ENCODE data around the gene FMN2.
A peak's percentile ranks its signal among the peaks of the same experiment; 100 is the strongest.
"Not testable (repeated sequence)": the region's sequence is repeated elsewhere in the genome, so short reads cannot be mapped to it uniquely, and the experiment has no call there.

The FMN2 gene

DNA sequence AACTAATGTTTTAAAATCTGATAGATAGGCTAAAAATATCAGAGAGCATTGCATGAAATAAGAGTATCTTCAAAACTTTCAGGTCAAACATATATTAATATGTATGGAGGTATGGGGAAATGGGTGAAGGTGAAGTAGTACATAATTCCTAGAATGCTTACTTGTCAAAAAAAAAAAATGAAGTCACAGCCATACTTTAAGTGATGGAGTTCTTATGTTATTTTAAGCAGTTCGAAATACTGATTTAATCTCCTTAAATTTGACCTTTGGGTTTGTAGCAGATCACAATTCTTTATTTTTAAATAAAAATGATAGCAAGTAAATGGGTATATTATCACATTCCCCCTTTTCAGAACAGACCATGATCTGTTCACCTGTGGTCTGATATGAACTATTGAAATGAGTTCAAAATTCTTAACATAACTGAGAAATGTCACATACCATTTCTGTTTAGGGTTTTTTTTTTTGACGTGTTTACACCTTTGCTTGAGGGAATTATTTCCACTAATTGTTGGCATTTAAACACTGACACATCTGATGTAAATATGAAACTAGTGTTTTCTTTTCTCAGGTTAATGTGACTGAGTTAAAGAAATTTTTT is 300.1 kb downstream of the FMN2 start:
- DNase-seq = no peak

- DNase-seq = no peak
Observed at GRCh38 chr1:240394353-240394752, 302.7 kb downstream of the FMN2 start.

GRCh38 chr1:240395336-240395735 is 303.7 kb downstream of the FMN2 start:
- no peak for DNase-seq

DNA sequence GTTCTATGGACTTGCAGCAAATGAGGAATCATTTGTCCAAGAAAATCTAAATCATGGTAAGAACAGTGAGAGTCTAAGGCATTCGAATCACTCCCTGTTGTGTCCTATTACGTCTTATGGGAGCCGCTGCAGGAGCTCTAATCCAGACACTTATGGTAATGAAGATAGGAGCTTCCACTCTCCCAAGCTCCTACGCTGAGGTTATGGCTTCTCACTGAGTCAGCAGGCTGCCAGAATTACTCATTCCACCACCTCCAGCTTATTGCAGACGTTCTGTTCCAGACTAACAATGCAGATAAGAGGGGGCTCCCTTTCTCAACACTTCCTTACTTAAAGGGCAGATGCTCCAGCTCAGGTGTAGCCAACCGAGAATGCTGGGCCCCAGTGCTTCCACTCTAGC is 307.7 kb downstream of the FMN2 start:
- peak; percentile 21 for DNase-seq

- DNase-seq = no peak
Observed at GRCh38 chr1:240401731-240402130, 310.0 kb downstream of the FMN2 start.

GRCh38 chr1:240402326-240402725 is 310.6 kb downstream of the FMN2 start:
- peak; percentile 44 for DNase-seq

DNA sequence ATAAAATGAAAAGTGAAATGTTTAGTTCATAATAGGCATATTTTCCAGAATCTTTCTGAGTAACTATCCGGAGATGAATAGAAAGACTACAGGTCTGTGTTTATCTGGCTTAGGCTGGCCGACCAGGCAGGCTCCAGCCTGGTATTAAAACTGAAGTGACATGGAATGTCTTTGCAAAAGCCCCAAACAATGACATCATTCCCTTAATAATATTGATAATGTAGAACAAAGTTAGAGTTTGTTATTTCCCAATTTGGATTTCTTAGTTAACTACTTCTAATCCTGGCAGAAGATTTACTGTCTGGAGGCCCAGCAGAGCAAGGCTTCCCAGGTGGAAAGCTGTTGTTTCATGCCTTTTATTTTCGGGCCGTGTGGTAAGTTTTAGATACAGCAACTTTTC is 312.6 kb downstream of the FMN2 start:
- no peak for DNase-seq

GRCh38 chr1:240405751-240406150 is 314.1 kb downstream of the FMN2 start:
- DNase-seq = no peak

GRCh38 chr1:240407407-240407806 is 315.7 kb downstream of the FMN2 start:
- DNase-seq = no peak

- no peak for DNase-seq
Observed at GRCh38 chr1:240409615-240410014, 317.9 kb downstream of the FMN2 start.

- DNase-seq = no peak
Observed at GRCh38 chr1:240413732-240414131, 322.0 kb downstream of the FMN2 start.

DNA sequence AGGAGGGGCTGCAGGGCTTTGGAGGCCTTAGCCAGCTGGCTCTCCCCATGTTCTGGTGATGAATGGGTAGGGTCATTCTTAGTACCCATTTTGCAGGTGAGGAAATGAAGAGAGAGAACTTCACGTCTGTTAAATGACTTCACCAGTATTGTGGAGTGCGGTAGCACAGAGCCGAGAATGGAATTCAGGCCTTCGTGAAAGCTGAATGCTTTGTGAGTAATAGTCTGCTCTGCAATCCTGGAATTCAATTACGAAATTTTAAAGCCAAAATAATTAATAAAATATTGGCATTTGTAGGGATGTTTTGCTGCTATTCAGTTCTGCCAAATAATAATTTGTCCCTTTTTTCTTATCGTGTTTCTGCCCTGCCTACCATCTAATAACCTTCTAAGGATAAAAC is 322.6 kb downstream of the FMN2 start:
- DNase-seq = no peak

- not testable (repeated sequence) for DNase-seq
Observed at GRCh38 chr1:240415011-240415410, 323.3 kb downstream of the FMN2 start.

- DNase-seq = no peak
Observed at GRCh38 chr1:240415532-240415931, 323.8 kb downstream of the FMN2 start.

DNA sequence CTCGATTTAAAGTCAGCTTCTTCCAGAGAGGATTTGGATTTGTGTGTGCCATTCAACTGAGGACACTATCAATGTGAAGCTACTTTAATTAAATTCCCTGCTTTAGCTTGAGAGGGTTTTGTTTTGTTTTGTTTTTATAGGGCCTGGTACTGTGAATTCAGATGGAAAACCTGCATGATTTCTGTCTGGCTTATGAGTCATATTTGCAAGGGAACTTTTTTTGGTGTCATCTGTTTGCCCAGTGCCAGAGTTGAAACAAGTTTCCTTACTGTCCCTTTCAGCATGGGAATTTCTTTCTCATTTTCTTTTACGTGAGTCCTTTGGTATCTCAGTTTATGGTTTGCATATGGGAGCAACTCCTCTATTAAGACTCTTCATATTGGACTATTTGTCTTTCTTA is 325.6 kb downstream of the FMN2 start:
- no peak for DNase-seq

GRCh38 chr1:240420766-240421165 is 329.1 kb downstream of the FMN2 start:
- DNase-seq = no peak

DNA sequence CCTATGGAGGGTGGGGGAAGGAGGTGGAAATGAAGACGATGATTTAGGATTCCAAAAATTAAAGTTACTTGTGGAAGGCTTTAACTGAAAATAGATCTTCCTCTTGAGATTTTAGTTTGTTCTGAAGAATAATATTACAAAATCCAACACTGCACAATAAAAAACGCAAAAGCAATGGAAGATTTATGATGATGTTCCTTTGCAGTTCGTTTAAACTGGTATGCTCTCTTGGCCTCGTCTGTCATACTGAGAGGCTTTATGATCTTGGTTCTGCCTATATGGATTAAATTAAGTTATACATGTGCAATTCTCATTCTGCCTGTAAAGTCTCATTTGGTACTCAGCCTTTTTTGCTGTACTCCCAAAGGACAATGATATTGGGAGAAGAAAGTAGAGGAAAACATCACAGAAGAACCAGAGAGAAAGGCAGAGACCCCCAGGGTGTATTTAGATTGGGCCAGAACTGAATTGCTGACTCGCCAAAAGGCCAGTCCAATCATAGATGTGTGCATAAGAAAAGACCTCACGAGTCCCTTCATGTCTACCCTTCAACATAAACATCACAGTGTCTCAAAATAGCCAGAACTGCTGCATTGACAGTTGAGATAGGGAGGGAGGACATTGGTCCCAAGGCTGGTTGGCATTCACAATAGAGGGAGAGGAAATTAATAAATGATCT is 331.7 kb downstream of the FMN2 start:
- no peak for DNase-seq

DNA sequence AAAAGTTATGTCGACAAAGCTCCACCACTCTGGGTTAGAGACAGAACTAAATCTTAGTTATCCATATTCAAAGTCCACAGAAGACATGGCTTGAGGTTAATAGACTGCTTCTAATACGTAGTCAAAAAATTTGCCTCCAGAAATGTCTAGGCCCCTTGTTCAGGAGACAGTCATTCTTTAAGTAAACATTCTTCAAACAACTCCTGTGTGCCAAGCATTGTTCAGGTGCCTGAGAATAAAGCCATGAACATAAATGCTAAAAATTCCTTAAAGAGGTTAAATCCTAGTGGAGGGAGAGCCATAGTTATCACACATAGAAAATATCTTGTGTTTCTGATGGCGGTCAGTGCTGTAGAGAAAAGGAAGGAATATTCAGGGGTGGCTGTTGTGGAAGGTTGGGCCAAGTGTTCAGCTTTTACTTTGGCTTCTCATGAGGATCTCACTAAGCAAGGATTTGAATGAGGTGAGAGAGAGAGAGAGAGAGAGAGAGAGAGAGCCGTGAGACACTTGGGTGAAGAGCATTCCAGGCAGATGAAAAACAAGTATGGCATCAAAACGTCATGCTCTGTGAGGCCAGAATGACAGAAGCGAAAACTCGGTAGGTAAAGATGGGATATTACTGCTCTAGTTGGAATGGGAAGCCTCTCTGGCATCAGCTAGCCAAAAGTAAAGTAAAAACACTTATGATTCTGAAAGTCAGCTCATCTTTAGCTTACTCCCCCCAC is 333.2 kb downstream of the FMN2 start:
- DNase-seq = no peak

DNA sequence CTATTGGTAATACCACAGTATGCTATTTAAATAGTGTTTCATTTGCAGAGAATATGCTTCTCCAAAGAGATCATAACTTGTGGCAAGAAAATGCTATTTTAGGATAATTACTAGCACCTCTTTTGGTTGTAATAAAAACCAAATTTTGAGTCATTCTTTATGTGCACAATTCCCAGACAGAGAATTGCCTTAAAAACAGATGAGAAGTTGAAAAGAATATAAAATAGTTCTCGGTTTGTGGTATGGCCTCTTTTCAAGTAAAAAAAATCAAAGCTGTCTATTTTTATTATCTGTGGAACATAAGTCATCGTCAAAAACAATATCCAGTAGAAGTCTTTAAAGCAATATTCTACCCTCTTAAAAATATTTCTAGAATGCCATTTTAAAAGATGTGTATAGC is 334.4 kb downstream of the FMN2 start:
- no peak for DNase-seq

GRCh38 chr1:240435996-240436566 is 344.4 kb downstream of the FMN2 start:
- no peak for DNase-seq

DNA sequence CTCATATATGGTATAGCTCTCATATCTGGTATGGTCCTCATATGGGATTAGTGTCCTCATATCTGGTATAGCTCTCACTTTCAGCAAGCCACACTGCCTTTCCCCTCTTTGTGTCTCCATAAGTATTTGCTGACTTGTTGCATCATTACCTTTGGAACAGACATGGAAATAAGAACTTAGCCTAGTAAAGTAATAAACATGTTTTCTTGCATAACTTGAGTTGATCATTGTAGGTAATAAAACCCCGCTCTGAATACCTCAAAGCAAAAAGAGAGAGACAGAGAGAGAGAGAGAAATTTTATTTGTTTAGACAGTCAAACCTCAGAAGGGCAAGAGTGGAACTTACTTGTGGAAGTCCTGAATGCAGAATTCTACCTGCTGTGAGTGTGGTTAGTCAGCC is 350.0 kb downstream of the FMN2 start:
- no peak for DNase-seq

GRCh38 chr1:240445369-240445768 is 353.7 kb downstream of the FMN2 start:
- no peak for DNase-seq

- no peak for DNase-seq
Observed at GRCh38 chr1:240455228-240455821, 363.6 kb downstream of the FMN2 start.

DNA sequence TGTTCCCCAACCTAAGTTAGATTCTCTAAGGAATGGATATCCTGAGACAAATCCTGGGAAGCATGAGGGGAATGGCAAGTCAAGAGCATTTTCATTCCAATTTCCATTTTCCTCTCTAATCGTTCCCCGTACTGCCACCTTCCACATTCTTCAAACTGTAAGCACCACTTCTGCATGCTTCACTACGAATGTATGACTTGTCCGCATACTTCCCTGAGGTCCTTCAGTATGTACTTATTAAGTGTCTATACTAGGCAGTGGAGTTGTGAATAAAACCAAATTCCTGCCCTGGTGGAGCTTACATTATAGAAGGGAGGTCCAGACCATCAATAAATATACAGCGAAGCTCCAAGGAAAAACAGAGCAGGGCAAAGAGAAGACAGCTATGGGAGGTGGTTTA is 365.5 kb downstream of the FMN2 start:
- no peak for DNase-seq

All from femur (tissue), 1 donor.